Jurkat, Clone E6-1 (cell line): ENCODE measurements around the gene RASSF3.

Source experiments
- DNase-seq: peaks from one replicate; pipeline ENCODE4 v3.0.0-alpha.2; 2011; ENCODE audit warnings: low read depth, low spot score
- H3K4me3 ChIP-seq: 2 replicates; pipeline ENCODE4 v1.5.1; 2011; ENCODE audit warnings: mild to moderate bottlenecking, low read length, control low read depth, moderate library complexity

The RASSF3 gene

GRCh38 chr12:64739778-64740177, 129.5 kb downstream of the RASSF3 start:
- DNase-seq, result no peak
- no peak overlapping the region for H3K4me3 ChIP-seq

- H3K4me3 ChIP-seq, result no peak overlapping the region
- DNase-seq, result no peak
Observed at GRCh38 chr12:64740646-64741045, 130.4 kb downstream of the RASSF3 start.

GRCh38 chr12:64742416-64742815, 132.1 kb downstream of the RASSF3 start:
- no peak overlapping the region for H3K4me3 ChIP-seq
- DNase-seq, result no peak

- no peak overlapping the region for H3K4me3 ChIP-seq
- DNase-seq, result no peak
Observed at GRCh38 chr12:64743206-64743605, 132.9 kb downstream of the RASSF3 start.

- DNase-seq, result no peak
- no peak overlapping the region for H3K4me3 ChIP-seq
Observed at GRCh38 chr12:64744422-64745258, 134.3 kb downstream of the RASSF3 start.

- H3K4me3 ChIP-seq, result no peak overlapping the region
- no peak for DNase-seq
Observed at GRCh38 chr12:64745259-64745807, 135.0 kb downstream of the RASSF3 start.

GRCh38 chr12:64745980-64746379, 135.7 kb downstream of the RASSF3 start:
- DNase-seq, result no peak
- no peak overlapping the region for H3K4me3 ChIP-seq

- H3K4me3 ChIP-seq, result no peak overlapping the region
- no peak for DNase-seq
Observed at GRCh38 chr12:64746663-64747062, 136.4 kb downstream of the RASSF3 start.
